ENCODE results near the gene HIVEP1.

The HIVEP1 gene

GRCh38 chr6:12012558-12013306, 620 bp downstream of the HIVEP1 start (continued):
- peak; percentile 22; the same call in 1 of the 2 replicates for TF ChIP-seq PRDM4 (tag by site-specific recombination; IDR thresholded peaks at IDR 0.05)
- no peak for TF ChIP-seq ZNF140 (tag by site-specific recombination; IDR thresholded peaks at IDR 0.05)
- 0 out of 2 replicates have a peak, but pooled peaks have one; percentile 40 for TF ChIP-seq ZNF561 (tag by site-specific recombination; IDR thresholded peaks at IDR 0.05; ENCODE audit: borderline replicate concordance)
- peak; percentile 71 for TF ChIP-seq ZBTB8A (tag by site-specific recombination; IDR thresholded peaks at IDR 0.05)
- peak; percentile 64; the same call in 1 of the 2 replicates for TF ChIP-seq ZXDB (tag by site-specific recombination; IDR thresholded peaks at IDR 0.05)
- TF ChIP-seq SALL2 (tag by site-specific recombination; IDR thresholded peaks at IDR 0.05; ENCODE audit: borderline replicate concordance) = no peak
- TF ChIP-seq ZBTB48 (tag by site-specific recombination; IDR thresholded peaks at IDR 0.05) = no peak
- no peak for TF ChIP-seq ZNF776 (tag by site-specific recombination; IDR thresholded peaks at IDR 0.05; ENCODE audit: borderline replicate concordance)
- no peak for TF ChIP-seq ZNF48 (tag by site-specific recombination; IDR thresholded peaks at IDR 0.05)
- no peak for TF ChIP-seq ZNF660 (tag by site-specific recombination; IDR thresholded peaks at IDR 0.05)
- TF ChIP-seq ZBTB10 (tag by site-specific recombination; IDR thresholded peaks at IDR 0.05) = peak; percentile 79
- TF ChIP-seq ZNF223 (tag by site-specific recombination; IDR thresholded peaks at IDR 0.05) = no peak

GRCh38 chr6:12013307-12013719, 1.2 kb downstream of the HIVEP1 start:
- Histone ChIP-seq H3K4me1 (ENCODE audit: control insufficient read depth, insufficient read depth, low read length) (peaks cover 13% of the 10 kb centered on the region), H3K4me3 (ENCODE audit: low read depth, low read length) (peak overlapping the region; percentile 68), H3K27ac (ENCODE audit: extremely low read depth, low read depth, low read length) (peak overlapping the region; percentile 84), H3K9me3 (ENCODE audit: control insufficient read depth, insufficient read depth, low read depth, low read length) (no peaks in the 10 kb centered on the region), H3K36me3 (ENCODE audit: control insufficient read depth in 2 of 2, insufficient read depth in 1 of 2, low read length in 2 of 2) (peaks cover 4 to 25% of the 10 kb centered on the region in 2 experiments; a peak in 2 of 3 replicates)
- CTCF ChIA-PET = interaction anchor here (0.6 to 1.4 kb wide), 8 partner anchors 11 to 1071 kb away, joined by 3 to 6 read pairs (median 3); no protein-coding TSS in a partner anchor
- POLR2A ChIA-PET = interaction anchor here (0.8 to 1.5 kb wide), 3 partner anchors 12 to 276 kb away, joined by 3 read pairs; no protein-coding TSS in a partner anchor
- TF ChIP-seq ZNF433 (tag by site-specific recombination; IDR thresholded peaks at IDR 0.05; ENCODE audit: low read depth) (no peak), ZNF596 (tag by site-specific recombination; IDR thresholded peaks at IDR 0.05) (no peak), ZNF777 (tag by site-specific recombination; IDR thresholded peaks at IDR 0.05; ENCODE audit: borderline replicate concordance) (no peak), MEIS1 (CRISPR knock-in tag; IDR thresholded peaks at IDR 0.05; ENCODE audit: borderline replicate concordance) (no peak), ZNF157 (tag by site-specific recombination; IDR thresholded peaks at IDR 0.05) (no peak), ZFP37 (tag by site-specific recombination; IDR thresholded peaks at IDR 0.05) (0 out of 2 replicates have a peak, but pooled peaks have one; percentile 12), ZNF670 (tag by site-specific recombination; IDR thresholded peaks at IDR 0.05; ENCODE audit: low read depth) (no peak), ZNF555 (tag by site-specific recombination; conservative IDR thresholded peaks at IDR 0.05) (no peak), ZNF221 (tag by site-specific recombination; IDR thresholded peaks at IDR 0.05; ENCODE audit: borderline replicate concordance) (no peak), ZNF394 (tag by site-specific recombination; IDR thresholded peaks at IDR 0.05; ENCODE audit: borderline replicate concordance) (no peak), PRDM10 (tag by site-specific recombination; IDR thresholded peaks at IDR 0.05) (peak; percentile 95), ZBTB11 (tag by site-specific recombination; conservative IDR thresholded peaks at IDR 0.05; ENCODE audit: low read depth) (no peak)

All from HEK293 (cell line).